Fibroblast of lung (primary cell): ENCODE measurements around the gene IL36RN.

ENCODE experiments used
- EZH2 ChIP-seq: IDR thresholded peaks from 2 replicates; pipeline ENCODE4 v1.5.1; 2012; ENCODE audit warnings: low read length, control low read depth, mild to moderate bottlenecking; ENCODE audit errors: missing control alignments
- TF ChIP-seq, protein P1 (sequence below), 2 donors: IDR thresholded peaks in 1 of 2; conservative IDR thresholded peaks in 1 of 2; 1 replicate in 1 of 2; 2 replicates in 1 of 2; pipeline ENCODE4 v1.5.1; 2011 to 2012; ENCODE audit warnings: low read length in 2 of 2, control low read depth in 1 of 2, inconsistent platforms in 1 of 2, low read depth in 1 of 2, mild to moderate bottlenecking in 1 of 2

DNA sequence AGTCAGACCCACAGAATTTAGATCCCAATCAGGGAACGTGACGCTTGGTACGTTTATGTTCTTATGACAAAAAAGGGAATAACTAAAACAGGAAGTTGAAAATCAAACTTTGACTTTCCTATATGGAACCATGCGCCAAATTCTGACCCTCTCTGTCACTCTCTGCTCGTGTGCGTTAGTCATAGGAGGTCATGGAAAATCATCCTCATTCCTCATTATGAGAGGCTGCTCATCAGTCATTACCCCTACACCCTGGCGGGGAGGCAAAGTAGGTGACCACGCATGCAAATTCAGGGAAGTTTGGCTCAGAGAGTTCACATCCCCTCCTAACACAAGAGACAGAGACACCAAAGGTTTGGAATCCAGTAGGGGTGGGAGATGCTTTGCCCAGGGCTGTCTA is 24.3 kb downstream of the IL36RN start:
- TF ChIP-seq, protein P1, sequence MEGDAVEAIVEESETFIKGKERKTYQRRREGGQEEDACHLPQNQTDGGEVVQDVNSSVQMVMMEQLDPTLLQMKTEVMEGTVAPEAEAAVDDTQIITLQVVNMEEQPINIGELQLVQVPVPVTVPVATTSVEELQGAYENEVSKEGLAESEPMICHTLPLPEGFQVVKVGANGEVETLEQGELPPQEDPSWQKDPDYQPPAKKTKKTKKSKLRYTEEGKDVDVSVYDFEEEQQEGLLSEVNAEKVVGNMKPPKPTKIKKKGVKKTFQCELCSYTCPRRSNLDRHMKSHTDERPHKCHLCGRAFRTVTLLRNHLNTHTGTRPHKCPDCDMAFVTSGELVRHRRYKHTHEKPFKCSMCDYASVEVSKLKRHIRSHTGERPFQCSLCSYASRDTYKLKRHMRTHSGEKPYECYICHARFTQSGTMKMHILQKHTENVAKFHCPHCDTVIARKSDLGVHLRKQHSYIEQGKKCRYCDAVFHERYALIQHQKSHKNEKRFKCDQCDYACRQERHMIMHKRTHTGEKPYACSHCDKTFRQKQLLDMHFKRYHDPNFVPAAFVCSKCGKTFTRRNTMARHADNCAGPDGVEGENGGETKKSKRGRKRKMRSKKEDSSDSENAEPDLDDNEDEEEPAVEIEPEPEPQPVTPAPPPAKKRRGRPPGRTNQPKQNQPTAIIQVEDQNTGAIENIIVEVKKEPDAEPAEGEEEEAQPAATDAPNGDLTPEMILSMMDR (conservative IDR thresholded peaks at IDR 0.05 in 1 of 2, IDR thresholded peaks at IDR 0.05 in 1 of 2; ENCODE audit: low read depth in 1 of 2, low read length in 2 of 2): no peak
- no peak for TF ChIP-seq EZH2
